Prostate gland (tissue), 2 donors: ENCODE measurements around the gene IGSF22. TPM values are rescaled to one million over a fixed set of nuclear protein-coding genes. Genes with fewer than 3 reads are reported as not detected.

Experiments
- DNase-seq: peaks from one replicate; pipeline ENCODE4 v3.0.0-alpha.2; 2019; ENCODE audit warnings: low spot score
- H3K27ac ChIP-seq, 2 donors: fragments of 200-600 bp; sonication (generic); 2 replicates each; pipeline ENCODE4 v1.5.1; 2017 to 2019
- H3K27me3 ChIP-seq: fragments of 200-600 bp; sonication (generic); replicated peaks from 2 replicates; pipeline ENCODE4 v1.5.1; 2019; ENCODE audit not compliant: insufficient read depth
- H3K36me3 ChIP-seq, 2 donors: fragments of 200-600 bp; sonication (generic); 1 replicate in 1 of 2; 2 replicates in 1 of 2; pipeline versions ENCODE4 v1.5.1 to v1.8.1; 2017 to 2019
- H3K4me1 ChIP-seq: fragments of 200-600 bp; sonication (generic); replicated peaks from 2 replicates; pipeline ENCODE4 v1.5.1; 2019
- H3K4me3 ChIP-seq, 2 donors: fragments of 200-600 bp; sonication (generic); 2 replicates each; pipeline ENCODE4 v1.5.1; 2017 to 2019
- H3K9me3 ChIP-seq: fragments of 200-600 bp; sonication (generic); 2 replicates; pipeline ENCODE4 v1.5.1; 2017
- POLR2A ChIP-seq: fragments of 450-650 bp; IDR thresholded peaks from one replicate; pipeline ENCODE4 v1.6.1; 2016; ENCODE audit warnings: antibody characterized with exemption, mild to moderate bottlenecking
- POLR2AphosphoS5 ChIP-seq: sonication (generic); formaldehyde crosslinking; IDR thresholded peaks from one replicate; pipeline ENCODE4 v1.6.1; 2017; ENCODE audit warnings: antibody characterized with exemption
- WGBS: methylation state at CpG from one replicate; pipeline ENCODE4 v1.1.5; 2018; 5-methylcytosine and 5-hydroxymethylcytosine counted together
- intact Hi-C: fragments of 100-400 bp; cut with DNase I; formaldehyde crosslinking; loops from one replicate; pipeline ENCODE4 v1.14.2; 2022
- total RNA-seq, 2 donors: library from RNA; depleted of rRNA; stranded (reverse); fragments of >200 nt; gene quantifications; one replicate each; pipeline ENCODE4 v1.1.0, GENCODE V29; 2016
- TF ChIP-seq, protein P1 (sequence below), 4 experiments: fragments of 200-600 bp in 2 of 4; fragments of 450-650 bp in 2 of 4; sonication (generic) in 2 of 4; IDR thresholded peaks; 1 replicate in 3 of 4; 2 replicates in 1 of 4; pipeline ENCODE4 v1.5.1; 2016 to 2019; ENCODE audit warnings: antibody characterized with exemption in 4 of 4, mild to moderate bottlenecking in 2 of 4, moderate library complexity in 2 of 4

Gene IGSF22
- total RNA-seq, 2 donors from 2014 or later: 0.82 to 1.1 TPM

DNA sequence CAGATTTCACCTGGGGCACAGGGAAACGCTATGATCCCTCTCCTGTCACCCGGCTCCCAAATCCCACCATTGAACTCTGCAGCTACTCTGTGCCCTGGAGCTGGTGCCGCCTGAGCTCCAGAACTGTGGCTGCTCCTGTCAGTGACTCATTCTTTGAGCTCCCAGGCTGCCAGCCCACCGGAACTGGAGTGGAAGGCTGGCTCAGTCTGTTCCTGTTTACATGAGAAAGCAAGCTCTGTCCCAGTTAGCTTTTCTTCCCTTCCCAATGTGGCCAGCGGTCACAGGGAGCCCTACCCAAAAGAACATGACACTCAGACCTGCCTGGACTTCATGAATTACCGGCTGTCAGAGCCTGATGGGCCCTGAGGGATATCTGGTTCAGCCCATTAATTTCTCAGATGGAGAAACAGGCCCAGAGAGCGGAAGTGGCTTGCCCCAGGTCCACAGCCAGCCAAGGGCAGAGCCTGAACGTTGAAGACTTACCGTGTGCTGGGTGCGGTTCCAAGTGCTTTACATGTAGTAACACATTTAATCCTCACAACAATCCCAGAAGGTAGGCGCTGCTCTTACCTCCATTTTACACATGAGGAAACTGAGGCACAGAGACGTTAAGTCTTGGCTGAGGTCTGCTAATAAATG lies 23.8 kb upstream of the IGSF22 start:
- peak; percentile 16 for DNase-seq
- no peaks in the 10 kb centered on the region for H3K36me3 ChIP-seq
- no peak for TF ChIP-seq POLR2A
- TF ChIP-seq, protein P1, sequence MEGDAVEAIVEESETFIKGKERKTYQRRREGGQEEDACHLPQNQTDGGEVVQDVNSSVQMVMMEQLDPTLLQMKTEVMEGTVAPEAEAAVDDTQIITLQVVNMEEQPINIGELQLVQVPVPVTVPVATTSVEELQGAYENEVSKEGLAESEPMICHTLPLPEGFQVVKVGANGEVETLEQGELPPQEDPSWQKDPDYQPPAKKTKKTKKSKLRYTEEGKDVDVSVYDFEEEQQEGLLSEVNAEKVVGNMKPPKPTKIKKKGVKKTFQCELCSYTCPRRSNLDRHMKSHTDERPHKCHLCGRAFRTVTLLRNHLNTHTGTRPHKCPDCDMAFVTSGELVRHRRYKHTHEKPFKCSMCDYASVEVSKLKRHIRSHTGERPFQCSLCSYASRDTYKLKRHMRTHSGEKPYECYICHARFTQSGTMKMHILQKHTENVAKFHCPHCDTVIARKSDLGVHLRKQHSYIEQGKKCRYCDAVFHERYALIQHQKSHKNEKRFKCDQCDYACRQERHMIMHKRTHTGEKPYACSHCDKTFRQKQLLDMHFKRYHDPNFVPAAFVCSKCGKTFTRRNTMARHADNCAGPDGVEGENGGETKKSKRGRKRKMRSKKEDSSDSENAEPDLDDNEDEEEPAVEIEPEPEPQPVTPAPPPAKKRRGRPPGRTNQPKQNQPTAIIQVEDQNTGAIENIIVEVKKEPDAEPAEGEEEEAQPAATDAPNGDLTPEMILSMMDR (IDR thresholded peaks at IDR 0.05): no peak
- no peak for TF ChIP-seq POLR2AphosphoS5
- intact Hi-C loops: no loop called here
- H3K27ac ChIP-seq: no peak overlapping the region
- no peaks in the 10 kb centered on the region for H3K4me1 ChIP-seq
- WGBS: 51% methylated on average over 12 of the region's 12 CpGs
- no peaks in the 10 kb centered on the region for H3K27me3 ChIP-seq
- no peaks in the 10 kb centered on the region for H3K9me3 ChIP-seq
- H3K4me3 ChIP-seq: no peak overlapping the region

DNA sequence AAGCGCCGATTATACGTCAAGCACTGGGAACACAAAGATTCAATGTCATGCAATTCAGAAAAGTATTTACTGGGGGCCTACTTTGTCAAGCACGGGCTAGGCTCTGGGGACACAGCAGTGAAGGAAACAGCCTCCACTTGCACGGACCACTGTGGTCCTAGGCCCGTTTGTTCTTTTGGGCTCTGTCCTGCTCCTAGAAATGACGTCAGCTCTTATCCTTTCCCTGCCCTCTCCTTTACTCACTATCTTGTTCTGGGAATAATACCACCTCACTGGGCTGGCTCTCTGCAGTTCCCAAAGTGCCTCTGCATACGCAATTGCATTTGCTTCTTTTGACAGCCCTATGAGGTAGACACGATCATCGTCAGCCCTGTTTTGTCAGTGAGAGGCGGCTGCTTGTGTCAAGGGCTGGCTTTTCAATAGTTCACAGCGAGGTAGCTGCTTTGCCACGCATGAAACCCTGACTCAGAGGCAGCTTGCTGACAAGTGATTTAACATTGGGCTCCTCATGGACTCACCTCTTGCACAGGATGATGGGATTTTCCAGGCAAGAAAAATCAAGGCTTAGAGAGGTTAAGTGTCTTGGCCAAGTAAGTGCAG lies 22.9 kb upstream of the IGSF22 start:
- TF ChIP-seq, protein P1 (IDR thresholded peaks at IDR 0.05): no peak
- TF ChIP-seq POLR2A (no peak), POLR2AphosphoS5 (no peak)
- no peaks in the 10 kb centered on the region for H3K9me3 ChIP-seq
- H3K27ac ChIP-seq: no peak overlapping the region
- intact Hi-C loops: no loop called here
- 77% methylated on average over 13 of the region's 13 CpGs for WGBS
- DNase-seq: no peak
- H3K4me1 ChIP-seq: no peaks in the 10 kb centered on the region
- H3K36me3 ChIP-seq: no peaks in the 10 kb centered on the region
- H3K27me3 ChIP-seq: no peaks in the 10 kb centered on the region
- no peak overlapping the region for H3K4me3 ChIP-seq

GRCh38 chr11:18745251-18745650 lies 19.3 kb upstream of the IGSF22 start:
- WGBS: 74% methylated on average over 6 of the region's 6 CpGs
- Histone ChIP-seq H3K9me3 (no peaks in the 10 kb centered on the region), H3K4me1 (no peaks in the 10 kb centered on the region), H3K27ac (no peak overlapping the region), H3K27me3 (no peaks in the 10 kb centered on the region), H3K36me3 (no peaks in the 10 kb centered on the region), H3K4me3 (no peak overlapping the region)
- intact Hi-C loops: no loop called here
- DNase-seq: no peak
- TF ChIP-seq, protein P1 (IDR thresholded peaks at IDR 0.05): no peak
- TF ChIP-seq POLR2AphosphoS5: no peak
- TF ChIP-seq POLR2A: no peak

DNA sequence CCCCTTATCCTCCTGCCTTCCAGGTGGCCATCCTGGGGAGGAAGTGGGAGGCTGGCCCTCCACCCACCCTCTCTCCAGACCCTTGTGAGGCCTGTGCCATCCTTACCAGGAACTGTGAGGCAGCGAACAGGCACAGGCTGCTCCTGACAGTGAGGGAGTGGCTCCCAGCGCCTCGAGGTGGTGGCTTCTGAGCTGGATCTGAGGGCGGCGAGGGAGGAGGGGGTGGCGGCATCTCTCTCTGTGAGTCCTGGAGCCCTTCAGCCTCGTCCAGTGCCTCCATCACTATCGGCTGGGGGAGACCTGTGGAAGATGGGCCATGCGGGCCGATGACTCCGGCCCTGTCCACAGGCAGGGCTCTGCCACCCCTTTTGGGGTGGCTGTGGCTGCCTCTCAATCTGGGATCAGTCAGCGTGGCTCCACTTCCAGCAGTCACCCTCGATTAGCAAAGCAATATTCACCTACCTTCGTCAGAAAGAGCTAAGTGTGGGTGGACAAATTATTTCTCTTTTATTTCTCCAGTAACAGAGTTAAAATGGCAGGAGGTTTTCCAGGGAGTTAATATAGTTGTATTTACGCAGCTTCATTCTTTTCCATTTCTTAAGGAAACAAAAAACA lies 18.0 kb upstream of the IGSF22 start:
- H3K4me3 ChIP-seq: no peak overlapping the region
- no peaks in the 10 kb centered on the region for H3K9me3 ChIP-seq
- TF ChIP-seq, protein P1 (IDR thresholded peaks at IDR 0.05): no peak
- TF ChIP-seq POLR2AphosphoS5 (no peak), POLR2A (no peak)
- H3K36me3 ChIP-seq: no peaks in the 10 kb centered on the region
- H3K27ac ChIP-seq: no peak overlapping the region
- DNase-seq: no peak
- no peaks in the 10 kb centered on the region for H3K27me3 ChIP-seq
- intact Hi-C loops: no loop called here
- H3K4me1 ChIP-seq: no peaks in the 10 kb centered on the region
- 84% methylated on average over 15 of the region's 15 CpGs for WGBS

- Histone ChIP-seq H3K27me3 (no peaks in the 10 kb centered on the region), H3K9me3 (no peaks in the 10 kb centered on the region), H3K27ac (no peak overlapping the region), H3K36me3 (no peaks in the 10 kb centered on the region), H3K4me1 (no peaks in the 10 kb centered on the region), H3K4me3 (no peak overlapping the region)
- intact Hi-C loops: no loop called here
- DNase-seq: no peak
- TF ChIP-seq POLR2A: no peak
- no peak for TF ChIP-seq POLR2AphosphoS5
- TF ChIP-seq, protein P1 (IDR thresholded peaks at IDR 0.05): no peak
- 91% methylated on average over 10 of the region's 10 CpGs for WGBS
Measured at GRCh38 chr11:18743365-18743764, 17.4 kb upstream of the IGSF22 start.
